NCI-H345 (cell line): ENCODE data around the gene FAM228A.

Experiments used
- DNase-seq: peaks from one replicate; lab custom pipeline; 2025; lab: John Stamatoyannopoulos, UW

FAM228A gene

DNA sequence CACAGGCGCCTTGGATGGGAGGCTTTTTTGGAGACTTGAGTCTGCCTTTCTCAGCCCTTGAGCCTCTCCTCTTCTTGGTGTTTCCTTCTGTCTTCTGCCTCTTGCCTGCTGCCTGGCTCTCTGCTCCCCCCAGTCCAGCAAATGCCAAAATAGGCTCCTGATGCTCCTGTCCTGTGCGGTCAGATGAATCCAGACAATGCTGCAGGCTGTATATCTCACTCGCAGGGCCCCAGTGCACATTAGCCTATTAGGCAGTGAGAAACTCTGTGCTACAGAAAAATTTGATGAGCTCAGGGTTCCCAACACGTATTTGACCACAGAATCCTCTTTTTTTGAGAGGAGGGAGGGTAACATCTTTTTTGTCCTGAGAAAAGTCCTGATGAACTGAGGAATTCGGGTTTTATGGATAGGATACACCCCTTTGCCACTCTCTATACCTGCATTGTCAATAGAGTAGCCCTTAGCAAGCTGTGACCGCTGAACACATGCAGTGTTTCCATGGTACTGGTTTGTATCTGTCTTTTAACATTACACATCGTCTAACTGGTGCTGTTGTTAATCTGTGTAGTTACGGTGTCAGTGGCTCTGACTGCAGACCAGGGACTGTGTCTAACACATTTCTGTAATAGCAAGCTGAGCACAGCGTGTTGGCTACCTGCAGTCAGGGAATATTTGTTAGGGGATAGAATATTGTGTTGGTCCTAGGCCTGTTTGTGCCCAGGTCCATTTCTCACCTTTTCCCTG is 50.8 kb downstream of the FAM228A start:
- DNase-seq, result no peak

DNA sequence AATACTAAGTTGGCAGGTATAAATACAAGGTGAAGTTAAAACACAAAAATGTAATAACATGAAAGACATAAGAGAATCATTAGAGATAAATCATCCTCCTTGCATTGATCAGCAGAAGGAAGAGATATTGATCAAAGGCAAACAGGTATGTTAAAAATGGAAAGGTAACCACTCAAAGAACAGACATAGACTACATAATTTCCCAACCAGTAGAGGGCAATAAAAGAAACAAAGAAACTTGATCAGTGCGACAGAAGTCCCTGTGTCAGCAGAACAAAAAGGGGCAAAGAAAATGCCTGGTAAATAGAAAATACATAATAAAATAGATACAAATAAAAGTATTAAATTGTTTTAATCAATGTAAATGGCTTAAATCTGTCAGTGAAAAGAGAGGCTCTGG is 53.6 kb downstream of the FAM228A start:
- DNase-seq, result peak; percentile 48

DNA sequence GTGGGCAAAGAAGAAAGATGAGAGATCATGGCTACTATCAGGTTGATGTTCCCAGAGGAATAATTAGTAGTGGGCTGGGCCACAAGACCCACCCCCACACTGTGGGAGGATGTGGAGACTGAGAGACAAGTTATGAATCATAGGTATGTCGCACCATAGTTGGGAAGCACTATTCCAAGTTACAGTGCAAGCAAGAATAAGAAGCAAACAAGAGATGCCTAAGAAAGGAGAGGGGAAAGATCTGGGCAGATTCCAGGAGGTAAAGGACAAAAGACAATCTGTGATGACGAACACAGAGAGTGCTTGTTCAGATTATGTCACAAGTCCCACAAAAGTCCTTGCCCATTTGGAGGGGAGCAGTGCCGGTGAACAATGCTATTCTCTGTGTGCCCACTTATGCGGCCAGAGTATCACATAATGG is 56.6 kb downstream of the FAM228A start:
- no peak for DNase-seq

DNA sequence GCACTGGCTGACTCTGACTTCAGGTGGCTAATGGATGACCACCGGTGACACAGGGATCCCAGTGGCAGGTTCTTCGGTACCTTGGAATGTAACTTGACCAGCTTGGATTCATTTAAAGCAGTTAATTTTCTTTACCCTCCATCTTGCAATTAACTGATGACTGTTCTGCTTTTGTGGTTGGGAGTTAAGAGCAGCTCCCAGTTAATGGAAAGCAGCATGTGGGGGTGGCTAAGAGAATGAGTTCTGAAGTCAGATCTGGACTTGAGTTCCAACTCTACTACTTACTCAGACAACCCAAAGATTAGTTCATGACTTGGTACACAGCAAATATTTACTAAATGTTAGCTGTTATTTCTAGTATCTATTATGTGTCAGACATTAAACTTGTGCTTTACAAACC is 58.5 kb downstream of the FAM228A start:
- no peak for DNase-seq

DNA sequence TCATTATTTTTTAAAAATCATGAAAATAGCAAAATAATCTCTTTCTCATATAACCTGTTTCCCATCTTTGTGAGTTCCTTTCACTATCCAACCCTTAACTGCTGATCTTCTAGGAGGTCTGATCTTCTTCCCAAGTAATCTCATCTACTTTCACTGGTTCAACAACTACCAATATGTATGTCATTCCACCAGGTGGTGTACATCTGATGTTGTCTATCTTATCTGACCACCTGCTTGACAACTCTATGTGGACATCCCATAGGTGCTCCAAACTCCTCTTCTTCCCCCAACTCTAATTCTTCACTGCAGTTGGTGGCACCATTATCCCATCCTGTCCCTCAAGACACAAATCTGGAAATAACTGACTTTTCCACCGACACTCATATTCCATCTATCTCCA is 62.5 kb downstream of the FAM228A start:
- DNase-seq, result no peak

DNA sequence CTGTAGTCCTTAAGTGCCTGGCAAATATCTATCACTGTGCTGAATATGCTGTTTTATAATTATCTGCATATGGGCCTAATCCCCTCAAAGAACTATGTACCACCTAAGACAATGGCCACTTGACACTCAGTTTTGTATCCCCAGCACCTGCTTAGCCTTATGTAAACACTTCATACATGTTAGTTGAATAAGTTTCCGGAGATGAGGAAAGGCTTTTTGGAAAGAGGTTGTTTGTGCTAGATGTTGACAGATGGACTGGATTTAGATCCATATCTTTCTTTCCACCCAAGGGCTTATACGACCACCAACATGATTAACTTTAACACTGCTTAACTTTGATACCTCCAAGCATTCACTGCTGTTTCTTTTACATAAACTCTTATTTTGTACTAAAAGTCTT is 63.3 kb downstream of the FAM228A start:
- DNase-seq, result peak; percentile 91

DNA sequence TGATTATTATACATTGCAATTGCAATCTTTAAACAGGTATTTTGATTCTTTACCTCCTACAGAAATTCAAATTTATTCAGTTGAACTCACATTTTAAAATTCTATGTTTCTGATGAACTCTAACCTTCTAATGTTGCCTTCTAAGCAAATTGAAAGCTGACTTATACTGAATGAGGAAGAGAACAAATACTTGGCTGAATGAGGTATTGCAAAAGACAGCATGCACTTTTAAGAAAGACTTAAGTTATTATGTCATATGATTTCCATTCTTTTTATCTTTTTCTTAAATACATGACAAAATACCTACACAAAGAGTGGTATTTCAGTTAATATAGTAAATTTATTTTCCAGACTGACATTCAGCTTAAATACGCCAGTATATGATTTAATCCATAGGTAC is 64.7 kb downstream of the FAM228A start:
- DNase-seq, result no peak
